Measurements from ENCODE around the gene TRPM8.

DNA sequence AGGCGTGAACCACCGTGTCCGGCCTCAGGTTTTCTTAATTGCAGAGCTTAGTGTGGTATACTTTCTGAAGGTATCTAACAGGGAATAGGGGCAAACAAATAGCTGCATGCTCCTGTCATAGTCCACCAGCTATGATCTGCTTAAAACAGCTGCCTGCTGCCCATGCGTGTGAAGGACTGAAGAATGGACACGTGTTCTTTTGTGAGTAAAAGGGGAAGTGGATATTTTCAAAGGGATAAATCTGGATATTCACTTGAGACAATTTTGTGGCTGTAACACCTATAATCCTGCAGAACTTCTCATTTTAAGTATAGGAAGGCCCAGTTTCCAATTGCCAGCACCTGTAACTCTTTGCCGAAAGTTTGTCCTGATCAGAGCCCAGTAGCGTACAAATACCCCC, 44.7 kb downstream of the TRPM8 start:
- TF ChIP-seq, protein P1, sequence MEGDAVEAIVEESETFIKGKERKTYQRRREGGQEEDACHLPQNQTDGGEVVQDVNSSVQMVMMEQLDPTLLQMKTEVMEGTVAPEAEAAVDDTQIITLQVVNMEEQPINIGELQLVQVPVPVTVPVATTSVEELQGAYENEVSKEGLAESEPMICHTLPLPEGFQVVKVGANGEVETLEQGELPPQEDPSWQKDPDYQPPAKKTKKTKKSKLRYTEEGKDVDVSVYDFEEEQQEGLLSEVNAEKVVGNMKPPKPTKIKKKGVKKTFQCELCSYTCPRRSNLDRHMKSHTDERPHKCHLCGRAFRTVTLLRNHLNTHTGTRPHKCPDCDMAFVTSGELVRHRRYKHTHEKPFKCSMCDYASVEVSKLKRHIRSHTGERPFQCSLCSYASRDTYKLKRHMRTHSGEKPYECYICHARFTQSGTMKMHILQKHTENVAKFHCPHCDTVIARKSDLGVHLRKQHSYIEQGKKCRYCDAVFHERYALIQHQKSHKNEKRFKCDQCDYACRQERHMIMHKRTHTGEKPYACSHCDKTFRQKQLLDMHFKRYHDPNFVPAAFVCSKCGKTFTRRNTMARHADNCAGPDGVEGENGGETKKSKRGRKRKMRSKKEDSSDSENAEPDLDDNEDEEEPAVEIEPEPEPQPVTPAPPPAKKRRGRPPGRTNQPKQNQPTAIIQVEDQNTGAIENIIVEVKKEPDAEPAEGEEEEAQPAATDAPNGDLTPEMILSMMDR (IDR thresholded peaks at IDR 0.05): no peak
- TF ChIP-seq POLR2A (IDR thresholded peaks at IDR 0.05): no peak
